Posterior vena cava (tissue), 2 donors: Measurements from ENCODE around the gene ARF1. TPM values are rescaled to one million over a fixed set of nuclear protein-coding genes. Genes with fewer than 3 reads are reported as not detected.

Experiments
- DNase-seq: peaks from one replicate; pipeline ENCODE4 v3.0.0-alpha.2; 2020; ENCODE audit warnings: low spot score
- intact Hi-C, 2 donors: fragments of 100-400 bp; cut with DNase I; formaldehyde crosslinking; loops; one replicate each; pipeline versions ENCODE4 v1.14.1 to v1.14.2; 2022 to 2023
- total RNA-seq, 2 donors: library from RNA; stranded (reverse); fragmentation: NEBNext Ultra II Directional; extraction: Animal tissue kit (Norgen Biotek cat#: 25700); gene quantifications; one replicate each; pipeline ENCODE4 v1.2.1, GENCODE V29; 2021
- donor health status: DM: yes; HTN: yes; CAD: no.
- donor health status: DM: yes; HTN: yes; CAD: no.

Gene ARF1
- total RNA-seq, 2 donors from 2014 or later = 300 to 342 TPM

GRCh38 chr1:228047183-228047466 lies 35.4 kb upstream of the ARF1 start:
- peak; percentile 60 for DNase-seq
- intact Hi-C loops = no loop called here

GRCh38 chr1:228048120-228048519 lies 34.4 kb upstream of the ARF1 start:
- no peak for DNase-seq
- intact Hi-C loops = no loop called here

GRCh38 chr1:228048659-228049298 lies 33.7 kb upstream of the ARF1 start:
- DNase-seq = peak; percentile 73

GRCh38 chr1:228050571-228051231 lies 31.8 kb upstream of the ARF1 start:
- DNase-seq = peak; percentile 78

More at GRCh38 chr1:228048659-228049298, 33.7 kb upstream of the ARF1 start:
- intact Hi-C loops = no loop called here

GRCh38 chr1:228058172-228058948 lies 24.1 kb upstream of the ARF1 start:
- intact Hi-C loops = no loop called here
- DNase-seq = peak; percentile 62

More at GRCh38 chr1:228050571-228051231, 31.8 kb upstream of the ARF1 start:
- intact Hi-C loops = no loop called here

- intact Hi-C loops = no loop called here
- DNase-seq = peak; percentile 81
Observed at GRCh38 chr1:228058949-228059633, 23.4 kb upstream of the ARF1 start.

- DNase-seq = peak; percentile 82
- intact Hi-C loops = no loop called here
Observed at GRCh38 chr1:228059634-228060457, 22.7 kb upstream of the ARF1 start.

GRCh38 chr1:228060458-228061190 lies 21.9 kb upstream of the ARF1 start:
- peak; percentile 70 for DNase-seq

GRCh38 chr1:228061411-228062084 lies 21.0 kb upstream of the ARF1 start:
- intact Hi-C loops = no loop called here
- peak; percentile 69 for DNase-seq

More at GRCh38 chr1:228060458-228061190, 21.9 kb upstream of the ARF1 start:
- intact Hi-C loops = no loop called here

GRCh38 chr1:228062085-228062791 lies 20.3 kb upstream of the ARF1 start:
- intact Hi-C loops = no loop called here

GRCh38 chr1:228062812-228063211 lies 19.7 kb upstream of the ARF1 start:
- intact Hi-C loops = no loop called here
- no peak for DNase-seq

More at GRCh38 chr1:228062085-228062791, 20.3 kb upstream of the ARF1 start:
- peak; percentile 76 for DNase-seq

GRCh38 chr1:228063251-228064191 lies 19.0 kb upstream of the ARF1 start:
- intact Hi-C loops = no loop called here
- peak; percentile 78 for DNase-seq

GRCh38 chr1:228064296-228064695 lies 18.2 kb upstream of the ARF1 start:
- intact Hi-C loops = no loop called here
- DNase-seq = peak; percentile 74

- intact Hi-C loops = no loop called here
- peak; percentile 78 for DNase-seq
Observed at GRCh38 chr1:228064741-228065542, 17.6 kb upstream of the ARF1 start.
